Renal cortical epithelial cell (primary cell): ENCODE data around the gene SHISA4. TPM values are rescaled to one million over a fixed set of nuclear protein-coding genes. Genes with fewer than 3 reads are reported as not detected.
"Not testable (repeated sequence)": the region's sequence is repeated elsewhere in the genome, so short reads cannot be mapped to it uniquely, and the experiment has no call there.

Source experiments
- DNase-seq: peaks from one replicate; pipeline ENCODE4 v3.0.0-alpha.2; 2011; ENCODE audit warnings: low read depth
- total RNA-seq: library from RNA; depleted of rRNA; stranded (reverse); fragments of >200 nt; gene quantifications from 2 replicates; pipeline ENCODE4 v1.2.3, GENCODE V29; 2014

The SHISA4 gene
- total RNA-seq, 1 donor from 2014 or later, result 16.1 TPM

- DNase-seq, result no peak
Observed at GRCh38 chr1:201928266-201928665, 39.6 kb downstream of the SHISA4 start.

GRCh38 chr1:201930137-201930536 lies 41.4 kb downstream of the SHISA4 start:
- no peak for DNase-seq

GRCh38 chr1:201930803-201931202 lies 42.1 kb downstream of the SHISA4 start:
- DNase-seq, result no peak

GRCh38 chr1:201933840-201934430 lies 45.2 kb downstream of the SHISA4 start:
- no peak for DNase-seq

GRCh38 chr1:201937624-201938213 lies 49.0 kb downstream of the SHISA4 start:
- DNase-seq, result peak; percentile 75

GRCh38 chr1:201938440-201939035 lies 49.8 kb downstream of the SHISA4 start:
- no peak for DNase-seq

GRCh38 chr1:201939148-201939547 lies 50.5 kb downstream of the SHISA4 start:
- no peak for DNase-seq

GRCh38 chr1:201939574-201939973 lies 50.9 kb downstream of the SHISA4 start:
- no peak for DNase-seq

GRCh38 chr1:201940316-201940715 lies 51.6 kb downstream of the SHISA4 start:
- not testable (repeated sequence) for DNase-seq

GRCh38 chr1:201941420-201942128 lies 52.9 kb downstream of the SHISA4 start:
- DNase-seq, result peak; percentile 35

- no peak for DNase-seq
Observed at GRCh38 chr1:201942129-201942495, 53.4 kb downstream of the SHISA4 start.

Other genes starting within 250 kb of the SHISA4 start
- 15.6 and 31.5 TPM in 2 replicates for gene IPO9, start 59.7 kb upstream of the SHISA4 start, total RNA-seq
- 0.17 and 0.25 TPM in 2 replicates for gene LMOD1, start 57.6 kb downstream of the SHISA4 start, total RNA-seq
- gene TIMM17A, start 66.6 kb downstream of the SHISA4 start, total RNA-seq, result 72.0 and 127 TPM in 2 replicates
- 91.0 and 104 TPM in 2 replicates for gene RNPEP, start 93.8 kb downstream of the SHISA4 start, total RNA-seq
- 277 and 307 TPM in 2 replicates for gene ELF3, start 121.7 kb downstream of the SHISA4 start, total RNA-seq
- 0.15 and 0.35 TPM in 2 replicates for gene GPR37L1, start 234.0 kb downstream of the SHISA4 start, total RNA-seq